HepG2 (cell line): Measurements from ENCODE around the gene COX7C. TPM values are rescaled to one million over a fixed set of nuclear protein-coding genes. Genes with fewer than 3 reads are reported as not detected.

Source experiments
- CCDC6 ChIP-seq: sonication (generic); formaldehyde crosslinking; IDR thresholded peaks from 2 replicates; pipeline ENCODE4 v1.8.1; 2022; ENCODE audit warnings: mild to moderate bottlenecking, missing genetic modification reagents, moderate library complexity
- FOXM1 ChIP-seq: sonication (generic); formaldehyde crosslinking; IDR thresholded peaks from 2 replicates; pipeline ENCODE4 v1.5.0; 2020; ENCODE audit warnings: missing genetic modification reagents
- JUNB ChIP-seq: sonication (generic); formaldehyde crosslinking; IDR thresholded peaks from 2 replicates; pipeline ENCODE4 v1.8.0; 2022; ENCODE audit warnings: missing genetic modification reagents, mild to moderate bottlenecking, borderline replicate concordance
- KAT7 ChIP-seq: IDR thresholded peaks from 2 replicates; pipeline ENCODE4 v1.6.1; 2018; ENCODE audit warnings: borderline replicate concordance, missing compliant biosample characterization
- MXD4 ChIP-seq: IDR thresholded peaks from 2 replicates; pipeline ENCODE4 v1.6.1; 2016; ENCODE audit warnings: mild to moderate bottlenecking, missing biosample characterization, missing genetic modification reagents
- NCOA5 ChIP-seq: sonication (generic); formaldehyde crosslinking; IDR thresholded peaks from 2 replicates; pipeline ENCODE4 v1.4.0; 2020; ENCODE audit warnings: missing genetic modification reagents
- REPIN1 ChIP-seq: sonication (generic); formaldehyde crosslinking; IDR thresholded peaks from 2 replicates; pipeline ENCODE4 v1.8.0; 2022; ENCODE audit warnings: missing genetic modification reagents, low read depth, mild to moderate bottlenecking, borderline replicate concordance
- SMARCC2 ChIP-seq: fragments of 450-650 bp; IDR thresholded peaks from 2 replicates; pipeline ENCODE4 v1.6.1; 2017; ENCODE audit warnings: antibody characterized with exemption, mild to moderate bottlenecking
- SNRNP70 ChIP-seq: fragments of 200-400 bp; formaldehyde crosslinking; IDR thresholded peaks from 2 replicates; pipeline ENCODE4 v1.6.1; 2017; ENCODE audit warnings: mild to moderate bottlenecking, low read depth, low read length, moderate library complexity
- TAF15 ChIP-seq: fragments of 200-400 bp; formaldehyde crosslinking; IDR thresholded peaks from one replicate; pipeline ENCODE4 v1.6.1; 2018; ENCODE audit warnings: mild to moderate bottlenecking, low read depth, low read length; ENCODE audit not compliant: poor library complexity, severe bottlenecking
- TBX3 ChIP-seq: fragments of 450-650 bp; IDR thresholded peaks from 2 replicates; pipeline ENCODE4 v1.6.1; 2017; ENCODE audit warnings: antibody characterized with exemption, mild to moderate bottlenecking, inconsistent platforms, borderline replicate concordance
- ZC3H4 ChIP-seq: sonication (generic); formaldehyde crosslinking; IDR thresholded peaks from 2 replicates; pipeline ENCODE4 v1.4.0; 2020; ENCODE audit warnings: missing genetic modification reagents, borderline replicate concordance
- ZFAT ChIP-seq: sonication (generic); formaldehyde crosslinking; conservative IDR thresholded peaks from 2 replicates; pipeline ENCODE4 v1.8.1; 2023; ENCODE audit warnings: missing genetic modification reagents, inconsistent platforms
- ZNF138 ChIP-seq: sonication (generic); formaldehyde crosslinking; IDR thresholded peaks from 2 replicates; pipeline ENCODE4 v1.5.0; 2020; ENCODE audit warnings: mild to moderate bottlenecking, low read depth, missing genetic modification reagents
- ZNF274 ChIP-seq: sonication (generic); formaldehyde crosslinking; IDR thresholded peaks from 2 replicates; pipeline ENCODE4 v1.5.1; 2020; ENCODE audit warnings: mild to moderate bottlenecking, missing genetic modification reagents
- ZNF431 ChIP-seq: sonication (generic); formaldehyde crosslinking; IDR thresholded peaks from 2 replicates; pipeline ENCODE4 v1.9.0; 2022; ENCODE audit warnings: missing genetic modification reagents, low read depth, mild to moderate bottlenecking, borderline replicate concordance
- ZNF432 ChIP-seq: sonication (generic); formaldehyde crosslinking; IDR thresholded peaks from 2 replicates; pipeline ENCODE4 v1.5.0; 2020; ENCODE audit warnings: missing genetic modification reagents, mild to moderate bottlenecking, borderline replicate concordance
- ZNF510 ChIP-seq: sonication (generic); formaldehyde crosslinking; IDR thresholded peaks from 2 replicates; pipeline ENCODE4 v1.4.0; 2020; ENCODE audit warnings: low read depth, mild to moderate bottlenecking, missing genetic modification reagents
- ZNF572 ChIP-seq: sonication (generic); formaldehyde crosslinking; IDR thresholded peaks from 2 replicates; pipeline ENCODE4 v1.5.1; 2020; ENCODE audit warnings: mild to moderate bottlenecking, missing genetic modification reagents
- ZNF598 ChIP-seq: sonication (generic); formaldehyde crosslinking; IDR thresholded peaks from 2 replicates; pipeline ENCODE4 v1.5.1; 2020; ENCODE audit warnings: mild to moderate bottlenecking, missing genetic modification reagents, borderline replicate concordance
- ZSCAN29 ChIP-seq: sonication (generic); formaldehyde crosslinking; conservative IDR thresholded peaks from 2 replicates; pipeline ENCODE4 v1.4.0; 2020; ENCODE audit warnings: mild to moderate bottlenecking, missing genetic modification reagents
- polyA plus RNA-seq, 8 experiments: library from polyadenylated mRNA; depleted of rRNA in 3 of 8; stranded (reverse) in 7 of 8; unstranded in 1 of 8; fragments of >200 nt; fragmentation: Illumina TruSeq in 4 of 8; extraction: Trizol in 4 of 8; gene quantifications; 2 replicates each; pipeline versions ENCODE4 v1.2.1 to v1.2.3, GENCODE V29; 2011 to 2016; ENCODE audit warnings: low read depth in 4 of 8, missing spikeins in 1 of 8, mixed read lengths in 1 of 8; ENCODE audit not compliant: insufficient read depth in 1 of 8
- total RNA-seq, 5 experiments: library from RNA; depleted of rRNA; stranded (reverse); fragments of >200 nt; fragmentation: Illumina TruSeq; extraction: Trizol; gene quantifications; 2 replicates each; pipeline ENCODE4 v1.2.3, GENCODE V29; 2016; ENCODE audit warnings: low read depth in 1 of 5
- TF ChIP-seq, protein P1 (sequence below): IDR thresholded peaks from 2 replicates; pipeline ENCODE4 v1.6.1; 2016; ENCODE audit warnings: mild to moderate bottlenecking, missing biosample characterization, missing genetic modification reagents
- TF ChIP-seq, protein P2 (sequence below): sonication (generic); formaldehyde crosslinking; IDR thresholded peaks from 2 replicates; pipeline ENCODE4 v1.9.0; 2021; ENCODE audit warnings: missing genetic modification reagents, mild to moderate bottlenecking, borderline replicate concordance
- TF ChIP-seq, protein P3 (sequence below): IDR thresholded peaks from 2 replicates; pipeline ENCODE4 v1.6.1; 2016
- TF ChIP-seq, protein P4 (sequence below): sonication (generic); formaldehyde crosslinking; IDR thresholded peaks from 2 replicates; pipeline ENCODE4 v1.4.0; 2020; ENCODE audit warnings: missing genetic modification reagents

COX7C gene
- total and polyA plus RNA-seq, 2 of the 13 experiments (the other 11 are each of a cell fraction or from before 2014, with no cell fraction given), result 538 to 635 TPM

DNA sequence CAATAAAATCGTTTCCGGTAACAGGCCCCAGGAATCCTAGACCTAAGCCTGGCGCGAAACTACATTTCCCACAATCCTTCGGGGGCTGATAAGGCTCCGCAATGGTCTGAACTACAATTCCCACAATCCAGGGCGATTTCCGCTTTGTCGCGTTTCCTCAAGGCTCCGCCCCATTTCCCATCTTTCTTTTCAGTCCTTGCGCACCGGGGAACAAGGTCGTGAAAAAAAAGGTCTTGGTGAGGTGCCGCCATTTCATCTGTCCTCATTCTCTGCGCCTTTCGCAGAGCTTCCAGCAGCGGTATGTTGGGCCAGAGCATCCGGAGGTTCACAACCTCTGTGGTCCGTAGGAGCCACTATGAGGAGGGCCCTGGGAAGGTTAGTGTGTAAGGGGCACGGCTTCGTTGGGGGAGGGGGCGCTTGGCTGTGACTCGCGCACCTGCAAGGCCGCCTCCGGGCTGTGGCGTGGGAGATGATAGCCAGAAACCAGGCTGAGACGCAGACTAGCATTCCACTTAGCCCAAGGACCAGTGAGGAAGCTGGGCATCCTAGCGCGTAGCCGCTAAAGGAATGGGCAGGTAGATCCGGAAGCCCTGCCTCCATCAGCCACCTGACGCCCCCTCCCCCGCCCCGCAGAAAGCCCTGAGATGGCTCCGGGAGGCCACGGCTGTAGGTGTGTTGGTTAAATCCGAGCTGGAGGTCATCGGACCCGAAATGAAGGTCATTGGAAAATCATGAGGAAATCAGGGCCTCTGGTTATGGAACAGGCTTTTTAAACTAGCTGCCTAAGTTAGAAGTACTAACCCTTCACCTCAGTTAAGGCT is at the start of gene COX7C (continued):
- no peak for TF ChIP-seq TBX3
- no peak for TF ChIP-seq FOXM1 (CRISPR knock-in tag)
- TF ChIP-seq ZNF138 (CRISPR knock-in tag), result no peak
- 0 out of 2 replicates have a peak, but pooled peaks have one; percentile 57 for TF ChIP-seq ZNF598 (CRISPR knock-in tag)
- TF ChIP-seq SMARCC2, result no peak
- TF ChIP-seq ZNF510, result no peak
- no peak for TF ChIP-seq ZC3H4 (CRISPR knock-in tag)
- TF ChIP-seq ZSCAN29, result peak; percentile 58
- TF ChIP-seq, protein P1, sequence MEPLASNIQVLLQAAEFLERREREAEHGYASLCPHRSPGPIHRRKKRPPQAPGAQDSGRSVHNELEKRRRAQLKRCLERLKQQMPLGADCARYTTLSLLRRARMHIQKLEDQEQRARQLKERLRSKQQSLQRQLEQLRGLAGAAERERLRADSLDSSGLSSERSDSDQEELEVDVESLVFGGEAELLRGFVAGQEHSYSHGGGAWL (CRISPR knock-in tag), result no peak
- TF ChIP-seq ZFAT (CRISPR knock-in tag), result peak; percentile 96
- 0 out of 2 replicates have a peak, but pooled peaks have one; percentile 66 for TF ChIP-seq ZNF572
- TF ChIP-seq JUNB (CRISPR knock-in tag), result no peak
- TF ChIP-seq SNRNP70, result no peak
- TF ChIP-seq MXD4 (CRISPR knock-in tag), result no peak
- no peak for TF ChIP-seq TAF15
- TF ChIP-seq ZNF432 (CRISPR knock-in tag), result no peak
- TF ChIP-seq CCDC6 (CRISPR knock-in tag), result no peak
- no peak; the same call in 1 of the 2 replicates for TF ChIP-seq KAT7 (CRISPR knock-in tag)
- TF ChIP-seq, protein P2, sequence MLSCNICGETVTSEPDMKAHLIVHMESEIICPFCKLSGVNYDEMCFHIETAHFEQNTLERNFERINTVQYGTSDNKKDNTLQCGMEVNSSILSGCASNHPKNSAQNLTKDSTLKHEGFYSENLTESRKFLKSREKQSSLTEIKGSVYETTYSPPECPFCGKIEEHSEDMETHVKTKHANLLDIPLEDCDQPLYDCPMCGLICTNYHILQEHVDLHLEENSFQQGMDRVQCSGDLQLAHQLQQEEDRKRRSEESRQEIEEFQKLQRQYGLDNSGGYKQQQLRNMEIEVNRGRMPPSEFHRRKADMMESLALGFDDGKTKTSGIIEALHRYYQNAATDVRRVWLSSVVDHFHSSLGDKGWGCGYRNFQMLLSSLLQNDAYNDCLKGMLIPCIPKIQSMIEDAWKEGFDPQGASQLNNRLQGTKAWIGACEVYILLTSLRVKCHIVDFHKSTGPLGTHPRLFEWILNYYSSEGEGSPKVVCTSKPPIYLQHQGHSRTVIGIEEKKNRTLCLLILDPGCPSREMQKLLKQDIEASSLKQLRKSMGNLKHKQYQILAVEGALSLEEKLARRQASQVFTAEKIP (CRISPR knock-in tag), result no peak
- TF ChIP-seq, protein P3, sequence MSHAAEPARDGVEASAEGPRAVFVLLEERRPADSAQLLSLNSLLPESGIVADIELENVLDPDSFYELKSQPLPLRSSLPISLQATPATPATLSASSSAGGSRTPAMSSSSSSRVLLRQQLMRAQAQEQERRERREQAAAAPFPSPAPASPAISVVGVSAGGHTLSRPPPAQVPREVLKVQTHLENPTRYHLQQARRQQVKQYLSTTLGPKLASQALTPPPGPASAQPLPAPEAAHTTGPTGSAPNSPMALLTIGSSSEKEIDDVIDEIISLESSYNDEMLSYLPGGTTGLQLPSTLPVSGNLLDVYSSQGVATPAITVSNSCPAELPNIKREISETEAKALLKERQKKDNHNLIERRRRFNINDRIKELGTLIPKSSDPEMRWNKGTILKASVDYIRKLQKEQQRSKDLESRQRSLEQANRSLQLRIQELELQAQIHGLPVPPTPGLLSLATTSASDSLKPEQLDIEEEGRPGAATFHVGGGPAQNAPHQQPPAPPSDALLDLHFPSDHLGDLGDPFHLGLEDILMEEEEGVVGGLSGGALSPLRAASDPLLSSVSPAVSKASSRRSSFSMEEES (CRISPR knock-in tag), result peak; percentile 24; the same call in 1 of the 2 replicates
- TF ChIP-seq NCOA5 (CRISPR knock-in tag), result no peak
- TF ChIP-seq ZNF274 (CRISPR knock-in tag), result peak; percentile 39; the same call in 1 of the 2 replicates
- no peak for TF ChIP-seq ZNF431 (CRISPR knock-in tag)
- TF ChIP-seq, protein P4, sequence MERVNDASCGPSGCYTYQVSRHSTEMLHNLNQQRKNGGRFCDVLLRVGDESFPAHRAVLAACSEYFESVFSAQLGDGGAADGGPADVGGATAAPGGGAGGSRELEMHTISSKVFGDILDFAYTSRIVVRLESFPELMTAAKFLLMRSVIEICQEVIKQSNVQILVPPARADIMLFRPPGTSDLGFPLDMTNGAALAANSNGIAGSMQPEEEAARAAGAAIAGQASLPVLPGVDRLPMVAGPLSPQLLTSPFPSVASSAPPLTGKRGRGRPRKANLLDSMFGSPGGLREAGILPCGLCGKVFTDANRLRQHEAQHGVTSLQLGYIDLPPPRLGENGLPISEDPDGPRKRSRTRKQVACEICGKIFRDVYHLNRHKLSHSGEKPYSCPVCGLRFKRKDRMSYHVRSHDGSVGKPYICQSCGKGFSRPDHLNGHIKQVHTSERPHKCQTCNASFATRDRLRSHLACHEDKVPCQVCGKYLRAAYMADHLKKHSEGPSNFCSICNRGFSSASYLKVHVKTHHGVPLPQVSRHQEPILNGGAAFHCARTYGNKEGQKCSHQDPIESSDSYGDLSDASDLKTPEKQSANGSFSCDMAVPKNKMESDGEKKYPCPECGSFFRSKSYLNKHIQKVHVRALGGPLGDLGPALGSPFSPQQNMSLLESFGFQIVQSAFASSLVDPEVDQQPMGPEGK, result peak; percentile 62; the same call in 1 of the 2 replicates
- no peak for TF ChIP-seq REPIN1
